H1 (cell line): Measurements from ENCODE around the gene ZAP70. TPM values are rescaled to one million over a fixed set of nuclear protein-coding genes. Genes with fewer than 3 reads are reported as not detected.

Experiments
- CTCF ChIA-PET: fragments of 300-600 bp; sonication (Branson Sonifier 250); formaldehyde crosslinking; loops from one replicate; lab custom pipeline; 2021; ENCODE audit not compliant: partially characterized antibody; lab: Charles Lee
- POLR2A ChIA-PET: fragments of 300-600 bp; sonication (Branson Sonifier 250); formaldehyde crosslinking; loops from one replicate; lab custom pipeline; 2021; ENCODE audit warnings: inconsistent platforms; ENCODE audit not compliant: partially characterized antibody; lab: Charles Lee
- DNase-seq, 2 experiments: peaks; one replicate each; pipeline versions ENCODE4 v3.0.0 to v3.0.0-alpha.2; 2010 to 2022; ENCODE audit warnings: low spot score in 2 of 2, low read depth in 1 of 2, mixed read lengths in 1 of 2
- FAIRE-seq: peaks from 2 replicates; lab custom pipeline; 2011; peaks lifted over from hg19 to GRCh38; lab: Jason Lieb, UNC
- H2AFZ ChIP-seq: 2 replicates; pipeline ENCODE4 v1.8.1; 2012; ENCODE audit warnings: low read length, inconsistent platforms
- H2AK5ac ChIP-seq: 2 replicates; pipeline ENCODE4 v1.6.1; 2013; ENCODE audit warnings: low read depth, low read length
- H2BK120ac ChIP-seq: replicated peaks from 2 replicates; pipeline ENCODE3; 2013; ENCODE audit warnings: low read depth, low read length, inconsistent platforms
- H2BK12ac ChIP-seq: 2 replicates; pipeline ENCODE4 v1.6.1; 2013; ENCODE audit warnings: low read depth, low read length
- H2BK15ac ChIP-seq: 2 replicates; pipeline ENCODE4 v1.6.1; 2013; ENCODE audit warnings: low read length
- H2BK20ac ChIP-seq: 2 replicates; pipeline ENCODE4 v1.6.1; 2013; ENCODE audit warnings: low read length
- H2BK5ac ChIP-seq: 2 replicates; pipeline ENCODE4 v1.6.1; 2013; ENCODE audit warnings: low read depth, low read length
- H3K14ac ChIP-seq: 2 replicates; pipeline ENCODE4 v1.6.1; 2013; ENCODE audit warnings: inconsistent platforms; ENCODE audit not compliant: insufficient read length
- H3K18ac ChIP-seq: 2 replicates; pipeline ENCODE4 v1.6.1; 2013; ENCODE audit warnings: low read length; ENCODE audit errors: extremely low read depth
- H3K23ac ChIP-seq: 2 replicates; pipeline ENCODE4 v1.6.1; 2013; ENCODE audit warnings: inconsistent platforms; ENCODE audit not compliant: insufficient read length
- H3K23me2 ChIP-seq: 2 replicates; pipeline ENCODE4 v1.6.1; 2013; ENCODE audit warnings: low read depth, low read length
- H3K27ac ChIP-seq: 2 replicates; pipeline ENCODE4 v1.6.1; 2011; ENCODE audit warnings: low read depth, low read length, inconsistent platforms
- H3K27me3 ChIP-seq, 4 experiments: replicated peaks in 1 of 4; 1 replicate in 1 of 4; 2 replicates in 3 of 4; pipeline versions ENCODE4 v1.6.1 to v1.8.1; 2011 to 2013; ENCODE audit warnings: low read length in 3 of 4, mild to moderate bottlenecking in 3 of 4, inconsistent platforms in 2 of 4, mixed read lengths in 2 of 4, moderate library complexity in 1 of 4; ENCODE audit not compliant: control insufficient read depth in 3 of 4, insufficient read depth in 3 of 4; ENCODE audit errors: extremely low read depth in 1 of 4
- H3K36me3 ChIP-seq, 4 experiments: 2 replicates each; pipeline versions ENCODE4 v1.6.1 to v1.8.1; 2011 to 2013; ENCODE audit warnings: mild to moderate bottlenecking in 4 of 4, low read length in 3 of 4, moderate library complexity in 2 of 4, control low read depth in 1 of 4, inconsistent platforms in 1 of 4; ENCODE audit not compliant: insufficient read depth in 4 of 4, control insufficient read depth in 2 of 4
- H3K4ac ChIP-seq: replicated peaks from 2 replicates; pipeline ENCODE3; 2013; ENCODE audit warnings: low read length, low read depth, mixed read lengths, inconsistent platforms; ENCODE audit not compliant: insufficient read length
- H3K4me1 ChIP-seq, 4 experiments: replicated peaks in 1 of 4; 1 replicate in 1 of 4; 2 replicates in 3 of 4; pipeline versions ENCODE4 v1.6.1 to v1.8.1; 2011 to 2013; ENCODE audit warnings: low read length in 3 of 4, inconsistent platforms in 2 of 4, mixed read lengths in 1 of 4; ENCODE audit not compliant: insufficient read depth in 4 of 4, control insufficient read depth in 3 of 4
- H3K4me2 ChIP-seq, 2 experiments: 2 replicates each; pipeline versions ENCODE4 v1.6.1 to v1.8.1; 2011 to 2013; ENCODE audit warnings: low read depth in 2 of 2, low read length in 2 of 2, control low read depth in 1 of 2, inconsistent platforms in 1 of 2, mild to moderate bottlenecking in 1 of 2; ENCODE audit not compliant: insufficient read depth in 1 of 2
- H3K4me3 ChIP-seq, 4 experiments: fragments of 200-600, 300-600 bp in 1 of 4; sonication (generic), shearing (Covaris generic), sonication (Bioruptor Twin) in 1 of 4; 2 replicates each; pipeline versions ENCODE4 v1.5.1 to v1.8.1; 2011 to 2016; ENCODE audit warnings: low read length in 4 of 4, low read depth in 3 of 4, control low read depth in 2 of 4, inconsistent platforms in 2 of 4, mild to moderate bottlenecking in 2 of 4, mixed read lengths in 1 of 4, moderate library complexity in 1 of 4; ENCODE audit not compliant: insufficient read depth in 2 of 4; ENCODE audit errors: extremely low read depth in 1 of 4
- H3K56ac ChIP-seq: replicated peaks from 2 replicates; pipeline ENCODE3; 2013; ENCODE audit warnings: low read depth, mild to moderate bottlenecking, mixed read lengths, low read length, inconsistent platforms; ENCODE audit not compliant: insufficient read length
- H3K79me1 ChIP-seq: 2 replicates; pipeline ENCODE4 v1.6.1; 2013; ENCODE audit warnings: low read depth, low read length, control low read depth
- H3K79me2 ChIP-seq, 2 experiments: 2 replicates each; pipeline versions ENCODE4 v1.6.1 to v1.8.1; 2012 to 2013; ENCODE audit warnings: low read length in 2 of 2, mild to moderate bottlenecking in 2 of 2, inconsistent platforms in 1 of 2; ENCODE audit not compliant: insufficient read depth in 2 of 2, control insufficient read depth in 1 of 2
- H3K9ac ChIP-seq, 4 experiments: replicated peaks in 1 of 4; 1 replicate in 1 of 4; 2 replicates in 3 of 4; pipeline versions ENCODE4 v1.6.1 to v1.8.1; 2011 to 2013; ENCODE audit warnings: low read depth in 3 of 4, low read length in 3 of 4, control low read depth in 2 of 4, mild to moderate bottlenecking in 2 of 4, moderate library complexity in 2 of 4, inconsistent platforms in 1 of 4; ENCODE audit errors: extremely low read depth in 1 of 4
- H3K9me3 ChIP-seq, 2 experiments: 2 replicates each; pipeline versions ENCODE4 v1.6.1 to v1.8.1; 2012 to 2013; ENCODE audit warnings: mild to moderate bottlenecking in 2 of 2, moderate library complexity in 2 of 2, control low read depth in 1 of 2, inconsistent platforms in 1 of 2, low read depth in 1 of 2, low read length in 1 of 2, mixed read lengths in 1 of 2; ENCODE audit not compliant: insufficient read depth in 2 of 2
- H4K20me1 ChIP-seq, 2 experiments: replicated peaks in 1 of 2; 2 replicates each; pipeline versions ENCODE3 to v1.8.1; 2011 to 2013; ENCODE audit warnings: inconsistent platforms in 2 of 2, low read length in 2 of 2, mild to moderate bottlenecking in 1 of 2; ENCODE audit not compliant: insufficient read depth in 2 of 2, control insufficient read depth in 1 of 2
- H4K5ac ChIP-seq: 2 replicates; pipeline ENCODE4 v1.6.1; 2013; ENCODE audit warnings: low read length, low read depth, mixed read lengths, inconsistent platforms; ENCODE audit not compliant: insufficient read length
- H4K8ac ChIP-seq: 2 replicates; pipeline ENCODE4 v1.8.0; 2013; ENCODE audit warnings: mild to moderate bottlenecking, moderate library complexity, low read length, inconsistent platforms; ENCODE audit not compliant: insufficient read depth; ENCODE audit errors: extremely low read depth
- H4K91ac ChIP-seq: replicated peaks from 2 replicates; pipeline ENCODE3; 2013; ENCODE audit warnings: low read length, mixed read lengths, inconsistent platforms; ENCODE audit not compliant: insufficient read length
- CBX8 ChIP-seq: fragments of 300-800, 300-1000 bp; sonication (generic); IDR thresholded peaks from 2 replicates; pipeline ENCODE4 v1.7.1; 2016; ENCODE audit warnings: low read depth, low read length, borderline replicate concordance
- CEBPB ChIP-seq: IDR thresholded peaks from 2 replicates; pipeline ENCODE4 v1.6.1; 2012; ENCODE audit warnings: low read depth, low read length
- JUN ChIP-seq: IDR thresholded peaks from 2 replicates; pipeline ENCODE4 v1.6.1; 2011; ENCODE audit warnings: low read depth, mild to moderate bottlenecking, improper control_type of control experiment, low read length
- NRF1 ChIP-seq: IDR thresholded peaks from 2 replicates; pipeline ENCODE4 v1.6.1; 2011; ENCODE audit warnings: mild to moderate bottlenecking, low read depth, low read length, improper control_type of control experiment
- RBBP5 ChIP-seq: IDR thresholded peaks from 2 replicates; pipeline ENCODE4 v1.7.1; 2012; ENCODE audit warnings: low read depth, mild to moderate bottlenecking, inconsistent platforms, low read length, moderate library complexity, borderline replicate concordance
- SIN3A ChIP-seq, 2 experiments: IDR thresholded peaks in 1 of 2; conservative IDR thresholded peaks in 1 of 2; 2 replicates each; pipeline ENCODE4 v1.6.1; 2011 to 2012; ENCODE audit warnings: low read length in 2 of 2, improper control_type of control experiment in 1 of 2, low read depth in 1 of 2, mild to moderate bottlenecking in 1 of 2
- SIRT6 ChIP-seq: IDR thresholded peaks from one replicate; pipeline ENCODE4 v1.7.1; 2012; ENCODE audit warnings: low read length, inconsistent platforms
- TAF1 ChIP-seq: IDR thresholded peaks from 2 replicates; pipeline ENCODE4 v1.6.1; 2011; ENCODE audit warnings: mild to moderate bottlenecking, low read depth, low read length
- TCF12 ChIP-seq: IDR thresholded peaks from 2 replicates; pipeline ENCODE4 v1.6.1; 2011; ENCODE audit warnings: low read depth, mild to moderate bottlenecking, low read length
- WGBS, 2 experiments: shearing (Covaris generic) in 1 of 2; methylation state at CpG; one replicate each; pipeline versions ENCODE4 v1.1.6 to v1.1.7; 2013 to 2015; ENCODE audit warnings: low lambda C conversion rate in 2 of 2, mixed read lengths in 2 of 2, inconsistent platforms in 1 of 2, low coverage in 1 of 2, missing lambda C conversion rate in 1 of 2; ENCODE audit not compliant: insufficient replicate concordance in 2 of 2, insufficient coverage in 1 of 2, insufficient read length in 1 of 2; ENCODE audit errors: extremely low coverage in 1 of 2, missing lambda C conversion rate in 1 of 2; 5-methylcytosine and 5-hydroxymethylcytosine counted together
- polyA plus RNA-seq, 7 experiments: library from polyadenylated mRNA; depleted of rRNA in 3 of 7; stranded (reverse) in 5 of 7; unstranded in 2 of 7; fragments of >200 nt in 5 of 7; fragments of 200-250 nt in 2 of 7; gene quantifications; 1 replicate in 5 of 7; 2 replicates in 1 of 7; 4 replicates in 1 of 7; pipeline versions ENCODE4 v1.2.1 to v1.2.3, GENCODE V29; 2011 to 2013; ENCODE audit warnings: missing spikeins in 2 of 7, mixed read lengths in 2 of 7
- total RNA-seq: library from RNA; stranded (reverse); fragmentation: NEBNext Ultra II Directional; extraction: Animal tissue kit (Norgen Biotek cat#: 25700); gene quantifications from 2 replicates; pipeline ENCODE4 v1.2.1, GENCODE V29; 2021
- TF ChIP-seq, protein P1 (sequence below): IDR thresholded peaks from 2 replicates; pipeline ENCODE4 v1.6.1; 2012; ENCODE audit warnings: inconsistent platforms

Gene ZAP70
- total and polyA plus RNA-seq, 2 of the 8 experiments (the other 6 are each of a cell fraction or from before 2014, with no cell fraction given) = 0.15 TPM; not detected in 1

GRCh38 chr2:97775074-97775473 lies 61.7 kb downstream of the ZAP70 start:
- Histone ChIP-seq H3K27me3 (no peaks in the 10 kb centered on the region), H3K56ac (no peak overlapping the region), H3K14ac (no peak overlapping the region)
- TF ChIP-seq SIRT6 (no peak), TCF12 (no peak), CEBPB (no peak), SIN3A (conservative IDR thresholded peaks at IDR 0.05 in 1 of 2, IDR thresholded peaks at IDR 0.05 in 1 of 2; ENCODE audit: low read depth in 1 of 2, low read length in 2 of 2) (no peak), NRF1 (no peak), JUN (no peak), RBBP5 (no peak), CBX8 (no peak), TAF1 (no peak)
- TF ChIP-seq, protein P1, sequence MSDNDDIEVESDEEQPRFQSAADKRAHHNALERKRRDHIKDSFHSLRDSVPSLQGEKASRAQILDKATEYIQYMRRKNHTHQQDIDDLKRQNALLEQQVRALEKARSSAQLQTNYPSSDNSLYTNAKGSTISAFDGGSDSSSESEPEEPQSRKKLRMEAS = no peak
- TF ChIP-seq, all 59 proteins: peak for 0
- no peak overlapping the region for H2BK20ac ChIP-seq
- H2BK15ac ChIP-seq = no peak overlapping the region
- CTCF ChIA-PET = interaction anchor here (1.0 to 6.8 kb wide), 14 partner anchors 12 to 611 kb away, joined by 3 to 60 read pairs (median 5); no protein-coding TSS in a partner anchor
- no peak overlapping the region for H3K23ac ChIP-seq
- H2BK12ac ChIP-seq = no peak overlapping the region
- no peaks in the 10 kb centered on the region for H4K20me1 ChIP-seq
- H3K9me3 ChIP-seq = no peaks in the 10 kb centered on the region
- H3K79me1 ChIP-seq = no peaks in the 10 kb centered on the region
- H3K36me3 ChIP-seq = no peaks in the 10 kb centered on the region; a peak in 3 of 8 replicates
- WGBS, 2 experiments = 96% methylated on average over 11 of the region's 11 CpGs; no CpG with 5 or more reads in 1 of the 2 experiments
- H3K27ac ChIP-seq = no peak overlapping the region
- no peak overlapping the region for H4K91ac ChIP-seq
- no peak overlapping the region for H2AFZ ChIP-seq
- H3K4ac ChIP-seq = no peak overlapping the region
- no peak overlapping the region for H4K8ac ChIP-seq
- no peak overlapping the region for H3K4me3 ChIP-seq
- H2AK5ac ChIP-seq = no peak overlapping the region
- no peaks in the 10 kb centered on the region for H3K79me2 ChIP-seq
- peaks cover 0 to 7% (median 0%) of the 10 kb centered on the region in 4 experiments; a peak in 2 of 7 replicates for H3K4me1 ChIP-seq
- no peak overlapping the region for H2BK5ac ChIP-seq
- no peak overlapping the region for H3K18ac ChIP-seq
- H3K4me2 ChIP-seq = no peak overlapping the region
- DNase-seq (no peak), FAIRE-seq (no peak)
- no peak overlapping the region for H3K9ac ChIP-seq
- H2BK120ac ChIP-seq = no peak overlapping the region
- POLR2A ChIA-PET = no interaction called here
- no peaks in the 10 kb centered on the region for H3K23me2 ChIP-seq
- H4K5ac ChIP-seq = no peak overlapping the region
